ENCODE data around the gene VAMP1. TPM values are rescaled to one million over a fixed set of nuclear protein-coding genes. Genes with fewer than 3 reads are reported as not detected.
A peak's percentile ranks its signal among the peaks of the same experiment; 100 is the strongest.
"Not testable (repeated sequence)": the region's sequence is repeated elsewhere in the genome, so short reads cannot be mapped to it uniquely, and the experiment has no call there.

The VAMP1 gene
- total and polyA plus RNA-seq, 4 donors: 4.7 to 14.1 (median 6.3) TPM

DNA sequence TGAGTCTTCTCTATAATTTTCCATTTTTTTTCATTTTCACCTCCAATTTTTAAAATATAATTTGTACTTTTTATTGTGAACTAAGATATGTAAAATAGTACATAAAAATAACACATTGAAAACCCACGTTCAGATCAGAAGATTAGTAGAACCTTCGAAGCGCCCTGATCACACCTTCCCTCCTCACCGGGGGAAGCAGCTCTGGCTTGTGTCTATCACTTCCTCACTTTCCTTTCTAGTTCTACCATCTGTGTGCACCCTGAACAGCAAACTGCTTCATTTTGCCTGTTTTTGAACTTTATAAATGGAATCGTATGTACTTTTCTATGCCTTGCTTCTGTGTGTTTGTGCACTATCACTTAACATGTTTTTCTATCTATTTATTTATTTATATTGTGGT is 37.5 kb downstream of the VAMP1 start:
- no peaks in the 10 kb centered on the region for H3K9me3 ChIP-seq (ENCODE audit: control insufficient read depth in 4 of 4, insufficient read depth in 3 of 4, low read length in 3 of 4)
- no peaks in the 10 kb centered on the region for H3K36me3 ChIP-seq (ENCODE audit: control insufficient read depth in 4 of 4, insufficient read depth in 4 of 4, low read length in 4 of 4)
- H3K4me1 ChIP-seq (ENCODE audit: control insufficient read depth in 5 of 5, insufficient read depth in 5 of 5, low read length in 5 of 5): peaks cover 0 to 9% (median 0%) of the 10 kb centered on the region in 5 donors
- no peak for ATAC-seq (ENCODE audit: insufficient read depth, low FRiP score)
- H3K9ac ChIP-seq (ENCODE audit: insufficient read depth in 1 of 2, low read length in 2 of 2): no peak overlapping the region
- no peak overlapping the region for H3K4me3 ChIP-seq
- peaks cover 0 to 2% (median 0%) of the 10 kb centered on the region in 3 donors for H3K27me3 ChIP-seq (ENCODE audit: control insufficient read depth in 3 of 3, insufficient read depth in 3 of 3, low read length in 2 of 3)
- H3K27ac ChIP-seq (ENCODE audit: low read depth in 1 of 2, low read length in 1 of 2): no peak overlapping the region
- TF ChIP-seq, protein P1, sequence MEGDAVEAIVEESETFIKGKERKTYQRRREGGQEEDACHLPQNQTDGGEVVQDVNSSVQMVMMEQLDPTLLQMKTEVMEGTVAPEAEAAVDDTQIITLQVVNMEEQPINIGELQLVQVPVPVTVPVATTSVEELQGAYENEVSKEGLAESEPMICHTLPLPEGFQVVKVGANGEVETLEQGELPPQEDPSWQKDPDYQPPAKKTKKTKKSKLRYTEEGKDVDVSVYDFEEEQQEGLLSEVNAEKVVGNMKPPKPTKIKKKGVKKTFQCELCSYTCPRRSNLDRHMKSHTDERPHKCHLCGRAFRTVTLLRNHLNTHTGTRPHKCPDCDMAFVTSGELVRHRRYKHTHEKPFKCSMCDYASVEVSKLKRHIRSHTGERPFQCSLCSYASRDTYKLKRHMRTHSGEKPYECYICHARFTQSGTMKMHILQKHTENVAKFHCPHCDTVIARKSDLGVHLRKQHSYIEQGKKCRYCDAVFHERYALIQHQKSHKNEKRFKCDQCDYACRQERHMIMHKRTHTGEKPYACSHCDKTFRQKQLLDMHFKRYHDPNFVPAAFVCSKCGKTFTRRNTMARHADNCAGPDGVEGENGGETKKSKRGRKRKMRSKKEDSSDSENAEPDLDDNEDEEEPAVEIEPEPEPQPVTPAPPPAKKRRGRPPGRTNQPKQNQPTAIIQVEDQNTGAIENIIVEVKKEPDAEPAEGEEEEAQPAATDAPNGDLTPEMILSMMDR (IDR thresholded peaks at IDR 0.05; ENCODE audit: control extremely low read depth, extremely low read depth): no peak
- DNase-seq: no peak
- 73 to 80% methylated on average over 5 of the region's 5 CpGs for WGBS, 2 donors

DNA sequence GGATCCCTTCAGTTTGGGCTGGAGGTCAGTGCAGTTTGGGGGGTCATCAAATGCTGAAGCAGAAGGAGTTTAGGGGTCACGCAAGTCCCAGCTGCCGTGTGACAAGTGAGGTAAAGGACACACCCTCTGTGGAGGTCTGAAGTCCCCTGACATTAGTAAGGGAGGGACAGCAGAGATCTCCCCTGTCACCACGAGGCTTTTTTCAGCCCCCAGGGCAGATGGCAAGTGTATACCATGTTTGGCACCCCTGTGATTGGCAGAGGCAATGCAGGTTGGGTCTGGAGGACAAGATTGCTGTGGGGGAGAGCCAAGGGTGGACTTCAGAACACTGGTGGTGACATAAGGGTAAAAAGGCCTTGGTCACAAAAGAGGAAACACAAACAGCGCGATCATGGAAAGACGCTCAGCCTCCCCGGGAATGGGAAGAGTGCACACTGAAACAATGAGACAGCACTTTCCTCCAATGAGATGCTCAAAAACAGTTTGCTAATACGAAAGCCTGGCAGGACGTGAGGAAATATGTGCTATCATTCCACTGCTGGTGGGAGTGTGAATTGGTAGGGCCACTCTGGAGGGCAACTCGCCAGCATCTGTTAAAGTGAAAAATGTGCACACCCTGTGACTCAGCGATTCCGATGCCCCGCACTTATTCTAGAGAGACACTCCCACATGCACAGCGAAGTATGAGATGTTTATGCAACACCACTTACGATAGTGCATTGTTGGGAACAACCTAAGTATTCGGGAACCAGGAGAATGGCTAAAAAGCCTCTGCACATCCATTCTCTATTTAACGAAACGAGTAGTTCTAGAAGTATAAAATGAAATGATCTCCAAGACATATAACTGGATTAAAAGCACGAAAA is 40.1 kb downstream of the VAMP1 start:
- Histone ChIP-seq H3K27ac (ENCODE audit: low read depth in 1 of 2, low read length in 1 of 2) (peak overlapping the region; percentile 7 to 82), H3K9ac (ENCODE audit: insufficient read depth in 1 of 2, low read length in 2 of 2) (no peak overlapping the region), H3K36me3 (ENCODE audit: control insufficient read depth in 4 of 4, insufficient read depth in 4 of 4, low read length in 4 of 4) (no peaks in the 10 kb centered on the region), H3K4me3 (no peak overlapping the region), H3K9me3 (ENCODE audit: control insufficient read depth in 4 of 4, insufficient read depth in 3 of 4, low read length in 3 of 4) (no peaks in the 10 kb centered on the region), H3K27me3 (ENCODE audit: control insufficient read depth in 3 of 3, insufficient read depth in 3 of 3, low read length in 2 of 3) (peaks cover 0 to 2% (median 0%) of the 10 kb centered on the region in 3 donors), H3K4me1 (ENCODE audit: control insufficient read depth in 5 of 5, insufficient read depth in 5 of 5, low read length in 5 of 5) (peaks cover 0 to 9% (median 0%) of the 10 kb centered on the region in 5 donors)
- DNase-seq (peak; percentile 69 to 78 (median 76)), ATAC-seq (ENCODE audit: insufficient read depth, low FRiP score) (peak; percentile 82)
- WGBS, 2 donors: 17% methylated on average over 19 of the region's 19 CpGs
- TF ChIP-seq, protein P1 (IDR thresholded peaks at IDR 0.05; ENCODE audit: control extremely low read depth, extremely low read depth): no peak

DNA sequence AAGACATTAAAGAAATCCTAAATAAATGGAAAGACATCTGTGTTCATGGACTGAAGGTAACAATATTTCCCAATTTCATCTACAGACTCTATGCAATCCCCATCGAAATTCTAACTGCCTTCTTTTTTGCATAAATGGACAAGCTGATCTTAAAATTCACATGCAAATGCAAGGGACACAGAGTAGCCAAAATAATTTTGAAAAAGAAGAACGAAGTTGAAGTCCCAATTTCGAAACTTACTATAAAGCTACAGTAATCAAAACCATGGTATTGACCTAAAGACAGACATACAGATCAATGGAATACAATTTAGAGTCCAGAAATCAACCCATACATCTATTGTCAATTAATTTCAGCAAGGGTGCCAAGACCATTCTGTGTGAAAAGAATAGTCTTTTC is 42.2 kb downstream of the VAMP1 start:
- Histone ChIP-seq H3K27me3 (ENCODE audit: control insufficient read depth in 3 of 3, insufficient read depth in 3 of 3, low read length in 2 of 3) (peaks cover 0 to 2% (median 0%) of the 10 kb centered on the region in 3 donors), H3K27ac (ENCODE audit: low read depth in 1 of 2, low read length in 1 of 2) (no peak overlapping the region), H3K4me1 (ENCODE audit: control insufficient read depth in 5 of 5, insufficient read depth in 5 of 5, low read length in 5 of 5) (peaks cover 0 to 9% (median 3%) of the 10 kb centered on the region in 5 donors), H3K9me3 (ENCODE audit: control insufficient read depth in 4 of 4, insufficient read depth in 3 of 4, low read length in 3 of 4) (no peaks in the 10 kb centered on the region), H3K36me3 (ENCODE audit: control insufficient read depth in 4 of 4, insufficient read depth in 4 of 4, low read length in 4 of 4) (no peaks in the 10 kb centered on the region), H3K4me3 (no peak overlapping the region), H3K9ac (ENCODE audit: insufficient read depth in 1 of 2, low read length in 2 of 2) (no peak overlapping the region)
- WGBS, 2 donors: 64 to 81% methylated on average over 3 of the region's 3 CpGs
- no peak for ATAC-seq (ENCODE audit: insufficient read depth, low FRiP score)
- TF ChIP-seq, protein P1 (IDR thresholded peaks at IDR 0.05; ENCODE audit: control extremely low read depth, extremely low read depth): no peak
- no peak for DNase-seq

DNA sequence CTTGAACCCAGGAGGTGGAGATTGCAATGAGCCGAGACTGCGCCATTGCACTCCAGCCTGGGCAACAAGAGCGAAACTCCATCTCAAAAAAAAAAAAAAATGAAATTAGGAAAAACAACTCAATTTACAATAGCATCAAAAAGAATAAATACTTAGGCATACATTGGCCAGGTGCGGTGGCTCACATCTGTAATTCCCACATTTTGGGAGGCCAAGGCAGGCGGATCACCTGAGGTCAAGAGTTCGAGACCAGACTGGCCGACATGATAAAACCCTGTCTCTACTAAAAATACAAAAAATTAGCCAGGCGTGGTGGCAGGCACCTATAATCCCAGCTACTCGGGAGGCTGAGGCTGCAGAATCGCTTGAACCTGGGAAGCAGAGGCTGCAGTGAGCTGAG is 42.7 kb downstream of the VAMP1 start:
- H3K27me3 ChIP-seq (ENCODE audit: control insufficient read depth in 3 of 3, insufficient read depth in 3 of 3, low read length in 2 of 3); H3K4me3 ChIP-seq; DNase-seq; ATAC-seq (ENCODE audit: insufficient read depth, low FRiP score); H3K9ac ChIP-seq (ENCODE audit: insufficient read depth in 1 of 2, low read length in 2 of 2); H3K36me3 ChIP-seq (ENCODE audit: control insufficient read depth in 4 of 4, insufficient read depth in 4 of 4, low read length in 4 of 4); H3K9me3 ChIP-seq (ENCODE audit: control insufficient read depth in 4 of 4, insufficient read depth in 3 of 4, low read length in 3 of 4); H3K27ac ChIP-seq (ENCODE audit: low read depth in 1 of 2, low read length in 1 of 2); H3K4me1 ChIP-seq (ENCODE audit: control insufficient read depth in 5 of 5, insufficient read depth in 5 of 5, low read length in 5 of 5): not testable (repeated sequence)
- 90 to 97% methylated on average over 10 of the region's 10 CpGs for WGBS, 2 donors
